LNCaP clone FGC (cell line): ENCODE measurements around the gene ROBO4.
A peak's percentile ranks its signal among the peaks of the same experiment; 100 is the strongest.

Experiments used
- DNase-seq: peaks from one replicate; pipeline ENCODE4 v3.0.0-alpha.2; 2011; ENCODE audit warnings: low read depth
- H3K4me3 ChIP-seq: 2 replicates; pipeline ENCODE4 v1.5.1; 2011; ENCODE audit warnings: mild to moderate bottlenecking, low read depth, low read length, control low read depth
- TF ChIP-seq, protein P1 (sequence below): IDR thresholded peaks from 2 replicates; pipeline ENCODE4 v1.5.1; 2012; ENCODE audit warnings: mild to moderate bottlenecking; ENCODE audit not compliant: control insufficient read depth, insufficient read depth; ENCODE audit errors: extremely low read depth

ROBO4 gene

DNA sequence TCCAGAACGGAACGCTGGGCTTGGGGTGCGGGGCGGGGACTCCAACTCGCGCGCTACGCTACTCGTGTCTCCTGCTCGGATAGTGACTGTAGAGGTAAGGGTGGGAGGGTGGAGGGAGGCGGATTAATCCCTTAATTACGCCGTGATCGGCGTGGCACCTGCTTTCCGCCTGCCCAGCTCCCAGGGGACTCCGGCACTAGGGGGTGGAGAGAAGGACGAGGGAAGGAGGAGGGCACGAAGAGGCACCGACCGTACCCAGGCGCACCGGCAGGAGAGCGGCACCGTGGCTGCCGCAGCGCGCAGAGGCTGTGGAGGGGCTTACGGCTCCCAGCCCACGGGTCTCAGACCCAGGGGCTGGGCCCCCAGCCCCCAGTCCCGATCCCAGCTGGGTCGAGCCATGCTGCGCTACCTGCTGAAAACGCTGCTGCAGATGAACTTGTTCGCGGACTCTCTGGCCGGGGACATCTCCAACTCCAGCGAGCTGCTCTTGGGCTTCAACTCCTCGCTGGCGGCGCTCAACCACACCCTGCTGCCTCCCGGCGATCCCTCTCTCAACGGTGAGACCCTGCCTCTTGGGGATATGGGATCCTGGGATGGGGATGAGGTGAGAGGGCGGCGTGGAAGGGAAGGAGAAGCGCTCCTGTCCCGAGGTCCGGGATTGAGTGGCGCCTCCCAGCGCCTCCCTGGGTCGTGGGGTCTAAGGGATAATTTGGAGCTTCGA is 32.3 kb downstream of the ROBO4 start, which contains the start of gene ROBO3:
Gene ROBO3, plus strand, starts transcription at position 252 of the 721 bp plus-strand sequence. Its CDS starts 146 bp downstream, at position 398.
- H3K4me3 ChIP-seq: peak within 1 kb of the TSS; percentile 27; the same call in 1 of the 2 replicates
- TF ChIP-seq, protein P1, sequence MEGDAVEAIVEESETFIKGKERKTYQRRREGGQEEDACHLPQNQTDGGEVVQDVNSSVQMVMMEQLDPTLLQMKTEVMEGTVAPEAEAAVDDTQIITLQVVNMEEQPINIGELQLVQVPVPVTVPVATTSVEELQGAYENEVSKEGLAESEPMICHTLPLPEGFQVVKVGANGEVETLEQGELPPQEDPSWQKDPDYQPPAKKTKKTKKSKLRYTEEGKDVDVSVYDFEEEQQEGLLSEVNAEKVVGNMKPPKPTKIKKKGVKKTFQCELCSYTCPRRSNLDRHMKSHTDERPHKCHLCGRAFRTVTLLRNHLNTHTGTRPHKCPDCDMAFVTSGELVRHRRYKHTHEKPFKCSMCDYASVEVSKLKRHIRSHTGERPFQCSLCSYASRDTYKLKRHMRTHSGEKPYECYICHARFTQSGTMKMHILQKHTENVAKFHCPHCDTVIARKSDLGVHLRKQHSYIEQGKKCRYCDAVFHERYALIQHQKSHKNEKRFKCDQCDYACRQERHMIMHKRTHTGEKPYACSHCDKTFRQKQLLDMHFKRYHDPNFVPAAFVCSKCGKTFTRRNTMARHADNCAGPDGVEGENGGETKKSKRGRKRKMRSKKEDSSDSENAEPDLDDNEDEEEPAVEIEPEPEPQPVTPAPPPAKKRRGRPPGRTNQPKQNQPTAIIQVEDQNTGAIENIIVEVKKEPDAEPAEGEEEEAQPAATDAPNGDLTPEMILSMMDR: no peak; the same call in 1 of the 2 replicates
- DNase-seq: no peak

DNA sequence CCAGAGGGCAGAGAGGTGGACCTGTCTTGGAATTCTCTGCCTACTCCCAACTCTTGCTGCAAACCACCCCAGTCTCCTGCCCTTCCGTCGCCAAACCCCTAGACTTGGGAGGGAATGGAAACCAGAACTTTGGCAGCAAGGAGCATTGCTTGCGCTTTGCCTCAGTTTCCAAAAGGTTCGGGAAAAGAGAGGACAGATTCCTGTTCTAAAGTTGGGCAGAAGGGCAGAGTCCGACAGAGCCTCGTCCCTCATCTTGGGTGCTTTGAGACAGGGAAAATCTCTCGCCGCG is 32.8 kb downstream of the ROBO4 start:
- no peak for DNase-seq
- TF ChIP-seq, protein P1: no peak
- no peak overlapping the region for H3K4me3 ChIP-seq

DNA sequence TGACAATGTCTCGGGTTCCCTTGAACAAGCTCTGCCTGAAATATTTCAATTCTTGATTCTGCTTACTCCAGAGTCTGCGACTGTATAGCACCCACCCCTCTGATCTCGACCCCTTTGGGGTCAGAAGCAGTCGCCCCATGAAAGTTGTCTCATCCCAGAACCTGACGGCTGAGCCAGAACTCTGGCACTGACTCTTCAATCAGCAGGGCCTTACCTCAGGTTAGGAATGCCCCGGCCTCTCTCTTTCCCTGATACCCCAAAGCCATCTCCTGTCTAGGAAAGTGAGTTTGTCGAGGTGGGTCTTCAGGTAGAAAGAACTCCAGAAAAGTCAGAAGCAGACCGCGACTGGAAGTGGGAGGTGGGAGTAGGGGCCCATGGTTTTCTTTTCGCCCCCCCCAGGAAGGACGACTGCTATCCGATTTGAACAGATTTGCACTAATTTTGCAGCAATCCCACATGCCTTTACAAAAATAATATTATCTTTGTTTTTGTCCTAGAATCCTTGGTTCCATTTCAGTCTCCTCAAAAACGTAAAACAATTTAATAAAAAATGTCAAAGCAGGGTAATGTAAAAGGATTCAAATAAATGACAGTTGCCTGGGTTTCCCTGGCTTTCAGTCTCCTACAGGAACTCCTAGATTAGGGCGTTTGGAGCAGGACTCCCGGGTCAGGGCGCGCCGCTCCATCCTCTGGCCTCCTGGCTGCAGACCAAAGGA is 33.3 kb downstream of the ROBO4 start:
- H3K4me3 ChIP-seq: no peak overlapping the region
- TF ChIP-seq, protein P1: no peak
- no peak for DNase-seq

DNA sequence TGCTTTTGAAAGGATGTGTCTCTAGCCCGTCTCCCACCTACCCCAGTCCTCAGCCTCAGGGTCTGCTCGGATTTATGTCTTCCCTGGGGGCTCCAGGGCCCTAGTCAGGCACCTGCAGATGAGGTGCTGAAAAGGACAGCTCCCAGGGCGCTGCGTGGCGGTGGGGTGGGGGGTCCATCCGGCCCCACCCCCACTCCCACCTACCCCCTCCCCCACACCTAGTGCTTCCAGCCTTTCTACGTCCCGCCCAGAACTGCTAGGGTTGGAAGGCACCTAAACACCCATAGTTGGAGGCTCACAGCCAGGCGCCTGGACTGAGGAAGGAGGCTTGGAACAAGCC is 33.9 kb downstream of the ROBO4 start:
- H3K4me3 ChIP-seq: no peak overlapping the region
- TF ChIP-seq, protein P1: no peak
- no peak for DNase-seq

DNA sequence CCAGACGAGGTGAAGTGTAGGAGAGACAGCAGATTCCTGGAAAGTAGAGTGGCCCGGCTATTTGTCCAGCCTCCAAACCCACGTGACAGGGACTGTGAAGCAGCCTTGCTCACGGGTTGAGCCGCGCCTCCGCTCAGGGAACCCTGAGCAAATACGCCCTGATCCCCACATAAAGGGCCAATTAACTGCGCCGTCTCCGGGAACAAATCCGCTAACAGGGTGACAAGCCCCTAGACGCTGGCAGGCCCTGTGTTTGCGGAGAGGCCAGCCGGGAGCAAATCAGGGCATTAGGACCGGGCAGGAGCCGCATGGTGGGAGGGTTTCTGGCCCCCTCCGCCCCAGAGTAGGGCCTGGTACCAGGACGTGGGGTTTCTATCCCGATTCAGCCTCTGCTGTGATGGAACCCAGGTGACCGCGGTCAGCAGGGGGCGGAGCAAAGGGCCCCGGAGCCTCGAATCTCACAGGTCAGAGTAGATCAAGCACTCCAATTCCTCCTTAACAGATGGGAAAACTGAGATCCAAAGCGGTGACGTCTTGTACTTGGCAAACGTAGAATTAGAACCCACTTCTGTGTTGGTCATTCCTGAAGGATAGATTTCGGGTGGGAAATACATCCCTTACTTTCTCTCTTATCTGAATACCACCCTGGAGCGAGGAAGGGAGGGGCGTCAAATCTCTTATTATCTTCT is 34.4 kb downstream of the ROBO4 start:
- H3K4me3 ChIP-seq: peak overlapping the region; percentile 17; the same call in 1 of the 2 replicates
- no peak for DNase-seq
- TF ChIP-seq, protein P1: no peak

DNA sequence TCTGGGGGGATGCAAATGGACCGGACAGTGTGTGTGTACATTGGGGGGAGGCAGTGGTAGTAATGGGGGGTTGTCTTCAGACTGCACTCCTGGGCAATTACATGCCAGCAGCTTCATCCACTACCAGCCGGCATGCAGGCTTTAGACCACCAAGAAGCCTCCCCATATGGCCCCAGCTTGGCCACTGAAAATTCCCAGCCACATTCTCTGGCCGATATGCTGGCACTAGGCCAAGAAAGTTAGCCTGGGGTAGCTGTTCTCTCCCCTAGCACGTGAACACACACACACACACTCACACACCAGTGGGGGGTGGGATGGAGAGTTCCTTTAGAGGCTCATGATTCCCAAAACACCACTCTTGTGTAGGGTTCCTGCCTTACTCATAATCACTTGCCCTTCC is 36.0 kb downstream of the ROBO4 start:
- no peak for DNase-seq
- TF ChIP-seq, protein P1: no peak

DNA sequence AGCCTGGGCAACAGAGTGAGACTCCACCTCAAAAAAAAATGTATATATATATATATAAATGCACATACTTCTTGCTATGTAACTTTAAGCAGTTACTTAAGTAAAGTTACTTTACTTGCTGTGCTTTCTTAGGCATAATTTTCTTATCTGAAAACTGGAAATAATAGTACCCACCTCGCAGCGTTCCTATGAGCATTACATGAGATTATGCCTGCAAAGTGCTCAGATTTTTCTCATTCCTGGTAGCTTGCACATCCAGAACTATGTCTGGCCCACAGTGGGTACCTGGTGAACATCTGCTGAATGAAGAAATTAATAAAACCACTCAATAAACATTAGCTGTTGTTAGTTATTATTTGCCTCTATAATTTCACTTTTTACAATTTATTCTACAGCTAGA is 38.5 kb downstream of the ROBO4 start:
- no peak overlapping the region for H3K4me3 ChIP-seq

More for the DNA sequence above, 36.0 kb downstream of the ROBO4 start:
- no peak overlapping the region for H3K4me3 ChIP-seq

More for the DNA sequence above, 38.5 kb downstream of the ROBO4 start:
- TF ChIP-seq, protein P1: no peak
- no peak for DNase-seq
